HepG2 (cell line): ENCODE data around the gene IRF2BPL. TPM values are rescaled to one million over a fixed set of nuclear protein-coding genes. Genes with fewer than 3 reads are reported as not detected.

ENCODE experiments used
- ATAC-seq: fragments of 200-7000 bp; cut with Tn5 transposase; 3 replicates; pipeline ENCODE4 v1.9.1; 2020; ENCODE audit warnings: mild to moderate bottlenecking, moderate library complexity
- BruUV-seq: library from RNA; stranded (reverse); fragments of 400-500 nt; replicated peaks from 2 replicates; lab custom pipeline; 2021; lab: Mats Ljungman, UMichigan
- CTCF ChIA-PET: fragments of 300-600 bp; formaldehyde crosslinking; extraction: SDS; loops from one replicate; lab custom pipeline; 2021; ENCODE audit warnings: low total read pairs, inconsistent platforms, low intra/inter-chr PET ratio; lab: Yijun Ruan, JAX
- POLR2A ChIA-PET: fragments of 350-600 bp; sonication (Branson Sonifier 250); formaldehyde crosslinking; loops from one replicate; lab custom pipeline; 2020; ENCODE audit warnings: antibody characterized with exemption, inconsistent platforms; lab: Yijun Ruan, JAX
- DNase-seq: peaks from one replicate; pipeline ENCODE4 v3.0.0-alpha.2; 2015; ENCODE audit warnings: low spot score
- FAIRE-seq: peaks from 3 replicates; lab custom pipeline; 2011; peaks lifted over from hg19 to GRCh38; lab: Jason Lieb, UNC
- H2AFZ ChIP-seq: one replicate; pipeline ENCODE4 v1.6.1; 2011; ENCODE audit warnings: low read length, inconsistent platforms
- H3K27ac ChIP-seq: fragments of 300-600 bp; 3 replicates; pipeline ENCODE4 v1.8.0; 2011; ENCODE audit warnings: mixed run types, mild to moderate bottlenecking, mixed read lengths, low read length, inconsistent platforms; ENCODE audit not compliant: insufficient read depth; ENCODE audit errors: extremely low read length
- H3K27me3 ChIP-seq, 2 experiments: fragments of 200-600 bp in 1 of 2; 2 replicates in 1 of 2; 3 replicates in 1 of 2; pipeline versions ENCODE4 v1.6.0 to v1.8.0; 2011; ENCODE audit warnings: low read length in 2 of 2, mild to moderate bottlenecking in 2 of 2, moderate library complexity in 2 of 2, inconsistent platforms in 1 of 2; ENCODE audit not compliant: insufficient read depth in 2 of 2, control insufficient read depth in 1 of 2
- H3K36me3 ChIP-seq, 2 experiments: fragments of 200-600 bp in 1 of 2; replicated peaks in 1 of 2; 2 replicates in 1 of 2; 3 replicates in 1 of 2; pipeline versions ENCODE4 v1.5.1 to v1.8.0; 2011; ENCODE audit warnings: low read length in 2 of 2, inconsistent platforms in 1 of 2; ENCODE audit not compliant: insufficient read depth in 2 of 2, control insufficient read depth in 1 of 2
- H3K4me1 ChIP-seq: 2 replicates; pipeline ENCODE4 v1.5.1; 2012; ENCODE audit warnings: low read length, inconsistent platforms; ENCODE audit not compliant: insufficient read depth
- H3K4me2 ChIP-seq: 2 replicates; pipeline ENCODE4 v1.6.0; 2011; ENCODE audit warnings: low read depth, low read length, inconsistent platforms
- H3K4me3 ChIP-seq, 3 experiments: fragments of 200-600 bp in 1 of 3; sonication (generic), shearing (Covaris generic) in 1 of 3; replicated peaks in 1 of 3; 2 replicates each; pipeline ENCODE4 v1.5.1; 2011 to 2016; ENCODE audit warnings: low read length in 3 of 3, inconsistent platforms in 2 of 3, low read depth in 2 of 3, mild to moderate bottlenecking in 2 of 3, control low read depth in 1 of 3, mixed read lengths in 1 of 3; ENCODE audit not compliant: insufficient read depth in 1 of 3
- H3K79me2 ChIP-seq: one replicate; pipeline ENCODE4 v1.6.1; 2011; ENCODE audit warnings: low read length, inconsistent platforms; ENCODE audit not compliant: insufficient read depth
- H3K9ac ChIP-seq: 2 replicates; pipeline ENCODE4 v1.6.0; 2011; ENCODE audit warnings: mild to moderate bottlenecking, low read depth, low read length, inconsistent platforms; ENCODE audit not compliant: insufficient read depth
- H3K9me3 ChIP-seq: 2 replicates; pipeline ENCODE4 v1.5.1; 2012; ENCODE audit warnings: mild to moderate bottlenecking, low read length
- H4K20me1 ChIP-seq: 2 replicates; pipeline ENCODE4 v1.6.0; 2011; ENCODE audit warnings: inconsistent platforms, mild to moderate bottlenecking, low read length, moderate library complexity; ENCODE audit not compliant: insufficient read depth
- ARID2 ChIP-seq: sonication (generic); formaldehyde crosslinking; IDR thresholded peaks from 2 replicates; pipeline ENCODE4 v1.8.1; 2022; ENCODE audit warnings: mild to moderate bottlenecking, missing genetic modification reagents, borderline replicate concordance
- DBP ChIP-seq: sonication (generic); formaldehyde crosslinking; IDR thresholded peaks from 2 replicates; pipeline ENCODE4 v1.4.0; 2020; ENCODE audit warnings: missing genetic modification reagents; ENCODE audit errors: not compliant biosample characterization
- FOSL1 ChIP-seq: sonication (generic); formaldehyde crosslinking; IDR thresholded peaks from 2 replicates; pipeline ENCODE4 v1.9.0; 2021; ENCODE audit warnings: missing genetic modification reagents, borderline replicate concordance
- HIC2 ChIP-seq: sonication (generic); formaldehyde crosslinking; IDR thresholded peaks from 2 replicates; pipeline ENCODE4 v1.9.0; 2022; ENCODE audit warnings: low read depth, missing genetic modification reagents
- HNF4A ChIP-seq: sonication (generic); formaldehyde crosslinking; IDR thresholded peaks from 2 replicates; pipeline ENCODE4 v1.4.0; 2020; ENCODE audit warnings: missing genetic modification reagents
- MYC ChIP-seq: sonication (generic); formaldehyde crosslinking; IDR thresholded peaks from 2 replicates; pipeline ENCODE4 v1.9.0; 2021; ENCODE audit warnings: missing genetic modification reagents, borderline replicate concordance
- NFKBIZ ChIP-seq: IDR thresholded peaks from 2 replicates; pipeline ENCODE4 v1.6.1; 2018; ENCODE audit warnings: missing genetic modification reagents, missing compliant biosample characterization
- ZNF280D ChIP-seq: sonication (generic); formaldehyde crosslinking; IDR thresholded peaks from 2 replicates; pipeline ENCODE4 v1.5.1; 2020; ENCODE audit warnings: mild to moderate bottlenecking, missing genetic modification reagents
- ZNF292 ChIP-seq: sonication (generic); formaldehyde crosslinking; IDR thresholded peaks from 2 replicates; pipeline ENCODE4 v1.8.1; 2022; ENCODE audit warnings: mild to moderate bottlenecking, low read depth, missing genetic modification reagents, borderline replicate concordance
- ZNF460 ChIP-seq: sonication (generic); formaldehyde crosslinking; IDR thresholded peaks from 2 replicates; pipeline ENCODE4 v1.5.1; 2020; ENCODE audit warnings: missing genetic modification reagents, mild to moderate bottlenecking, borderline replicate concordance
- ZNF713 ChIP-seq: sonication (generic); formaldehyde crosslinking; IDR thresholded peaks from 2 replicates; pipeline ENCODE4 v1.4.0; 2020; ENCODE audit warnings: mild to moderate bottlenecking, missing genetic modification reagents
- WGBS: methylation state at CpG from one replicate; pipeline ENCODE4 v1.1.6; 2017; ENCODE audit warnings: low lambda C conversion rate; 5-methylcytosine and 5-hydroxymethylcytosine counted together
- in situ Hi-C: cut with HindIII; loops from 2 replicates; pipeline ENCODE4 v1.10.0; 2017; ENCODE audit warnings: low pct_unique_long_range_greater_than_20kb; ENCODE audit not compliant: extremely low pct_ligation_motif_present
- intact Hi-C: fragments of 100-400 bp; cut with micrococcal nuclease; formaldehyde crosslinking; loops from one replicate; pipeline ENCODE4 v1.10.0; 2022; ENCODE audit not compliant: unreplicated experiment
- polyA plus RNA-seq, 8 experiments: library from polyadenylated mRNA; depleted of rRNA in 3 of 8; stranded (reverse) in 7 of 8; unstranded in 1 of 8; fragments of >200 nt; fragmentation: Illumina TruSeq in 4 of 8; extraction: Trizol in 4 of 8; gene quantifications; 2 replicates each; pipeline versions ENCODE4 v1.2.1 to v1.2.3, GENCODE V29; 2011 to 2016; ENCODE audit warnings: low read depth in 4 of 8, missing spikeins in 1 of 8, mixed read lengths in 1 of 8; ENCODE audit not compliant: insufficient read depth in 1 of 8
- total RNA-seq, 5 experiments: library from RNA; depleted of rRNA; stranded (reverse); fragments of >200 nt; fragmentation: Illumina TruSeq; extraction: Trizol; gene quantifications; 2 replicates each; pipeline ENCODE4 v1.2.3, GENCODE V29; 2016; ENCODE audit warnings: low read depth in 1 of 5
- TF ChIP-seq, protein P1 (sequence below): sonication (generic); formaldehyde crosslinking; IDR thresholded peaks from 2 replicates; pipeline ENCODE4 v1.4.0; 2020; ENCODE audit warnings: mild to moderate bottlenecking, missing genetic modification reagents
- TF ChIP-seq, protein P2 (sequence below): sonication (generic); formaldehyde crosslinking; IDR thresholded peaks from 2 replicates; pipeline ENCODE4 v1.8.0; 2022; ENCODE audit warnings: mild to moderate bottlenecking, missing genetic modification reagents

The IRF2BPL gene
- total and polyA plus RNA-seq, 2 of the 13 experiments (the other 11 are each of a cell fraction or from before 2014, with no cell fraction given): 6.6 to 8.4 TPM

- no peak for DNase-seq
- ChIA-PET CTCF (no interaction called here), POLR2A (interaction anchor here (1.0 to 2.5 kb wide), 6 partner anchors 8 to 61 kb away, joined by 3 to 9 read pairs (median 4); no protein-coding TSS in a partner anchor)
- H3K27me3 ChIP-seq: peaks cover 0 to 27% of the 10 kb centered on the region in 2 experiments; a peak in 3 of 5 replicates
- BruUV-seq: no TSS peak
- peak overlapping the region; percentile 68 for H3K4me2 ChIP-seq
- peaks cover 84% of the 10 kb centered on the region for H3K4me1 ChIP-seq
- intact Hi-C loops (loop anchor here (1.0 kb wide), 1 partner anchor 9 kb away; no protein-coding TSS in a partner anchor), in situ Hi-C loops (no loop called here)
- WGBS: 54% methylated on average over 7 of the region's 7 CpGs
- no peaks in the 10 kb centered on the region for H3K79me2 ChIP-seq
- no peaks in the 10 kb centered on the region for H3K36me3 ChIP-seq
- TF ChIP-seq ZNF460 (CRISPR knock-in tag) (peak; percentile 63; the same call in 1 of the 2 replicates), ZNF292 (CRISPR knock-in tag) (no peak), ZNF713 (CRISPR knock-in tag) (no peak), FOSL1 (CRISPR knock-in tag) (no peak), HNF4A (CRISPR knock-in tag) (0 out of 2 replicates have a peak, but pooled peaks have one; percentile 11), NFKBIZ (no peak), DBP (CRISPR knock-in tag) (no peak), HIC2 (CRISPR knock-in tag) (no peak), ZNF280D (CRISPR knock-in tag) (no peak), ARID2 (no peak), MYC (CRISPR knock-in tag) (no peak)
- TF ChIP-seq, protein P1, sequence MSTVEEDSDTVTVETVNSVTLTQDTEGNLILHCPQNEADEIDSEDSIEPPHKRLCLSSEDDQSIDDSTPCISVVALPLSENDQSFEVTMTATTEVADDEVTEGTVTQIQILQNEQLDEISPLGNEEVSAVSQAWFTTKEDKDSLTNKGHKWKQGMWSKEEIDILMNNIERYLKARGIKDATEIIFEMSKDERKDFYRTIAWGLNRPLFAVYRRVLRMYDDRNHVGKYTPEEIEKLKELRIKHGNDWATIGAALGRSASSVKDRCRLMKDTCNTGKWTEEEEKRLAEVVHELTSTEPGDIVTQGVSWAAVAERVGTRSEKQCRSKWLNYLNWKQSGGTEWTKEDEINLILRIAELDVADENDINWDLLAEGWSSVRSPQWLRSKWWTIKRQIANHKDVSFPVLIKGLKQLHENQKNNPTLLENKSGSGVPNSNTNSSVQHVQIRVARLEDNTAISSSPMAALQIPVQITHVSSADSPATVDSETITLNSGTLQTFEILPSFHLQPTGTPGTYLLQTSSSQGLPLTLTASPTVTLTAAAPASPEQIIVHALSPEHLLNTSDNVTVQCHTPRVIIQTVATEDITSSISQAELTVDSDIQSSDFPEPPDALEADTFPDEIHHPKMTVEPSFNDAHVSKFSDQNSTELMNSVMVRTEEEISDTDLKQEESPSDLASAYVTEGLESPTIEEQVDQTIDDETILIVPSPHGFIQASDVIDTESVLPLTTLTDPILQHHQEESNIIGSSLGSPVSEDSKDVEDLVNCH (CRISPR knock-in tag): no peak
- TF ChIP-seq, protein P2, sequence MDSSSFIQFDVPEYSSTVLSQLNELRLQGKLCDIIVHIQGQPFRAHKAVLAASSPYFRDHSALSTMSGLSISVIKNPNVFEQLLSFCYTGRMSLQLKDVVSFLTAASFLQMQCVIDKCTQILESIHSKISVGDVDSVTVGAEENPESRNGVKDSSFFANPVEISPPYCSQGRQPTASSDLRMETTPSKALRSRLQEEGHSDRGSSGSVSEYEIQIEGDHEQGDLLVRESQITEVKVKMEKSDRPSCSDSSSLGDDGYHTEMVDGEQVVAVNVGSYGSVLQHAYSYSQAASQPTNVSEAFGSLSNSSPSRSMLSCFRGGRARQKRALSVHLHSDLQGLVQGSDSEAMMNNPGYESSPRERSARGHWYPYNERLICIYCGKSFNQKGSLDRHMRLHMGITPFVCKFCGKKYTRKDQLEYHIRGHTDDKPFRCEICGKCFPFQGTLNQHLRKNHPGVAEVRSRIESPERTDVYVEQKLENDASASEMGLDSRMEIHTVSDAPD (CRISPR knock-in tag): no peak
- H4K20me1 ChIP-seq: no peaks in the 10 kb centered on the region
- H3K4me3 ChIP-seq: peak overlapping the region in 1 of 3 experiments; percentile 23; a peak in 1 of 6 replicates
- no peak overlapping the region for H3K9ac ChIP-seq
- FAIRE-seq: no peak
- H2AFZ ChIP-seq: no peak overlapping the region
- H3K9me3 ChIP-seq: no peaks in the 10 kb centered on the region
- H3K27ac ChIP-seq: no peak overlapping the region
- ATAC-seq: no peak
Observed at GRCh38 chr14:77014734-77015133, 13.8 kb downstream of the IRF2BPL start.
